Sigmoid colon (tissue), 7 donors: ENCODE results near the gene GABRG1. TPM values are rescaled to one million over a fixed set of nuclear protein-coding genes. Genes with fewer than 3 reads are reported as not detected.

ENCODE experiments used
- DNase-seq: peaks from one replicate; pipeline ENCODE4 v3.0.0-alpha.2; 2019
- H3K27ac ChIP-seq, 4 donors: fragments of 200-600 bp; sonication (generic); one replicate each; pipeline ENCODE4 v1.5.1; 2016 to 2019; ENCODE audit warnings: mild to moderate bottlenecking in 1 of 4
- H3K27me3 ChIP-seq, 3 donors: fragments of 200-600 bp; sonication (generic); one replicate each; pipeline ENCODE4 v1.5.1; 2019; ENCODE audit warnings: mild to moderate bottlenecking in 1 of 3
- H3K36me3 ChIP-seq, 4 donors: fragments of 200-600 bp; sonication (generic); one replicate each; pipeline ENCODE4 v1.5.1; 2016 to 2019
- H3K4me1 ChIP-seq, 4 donors: fragments of 200-600 bp; sonication (generic); one replicate each; pipeline ENCODE4 v1.5.1; 2017 to 2019
- H3K4me3 ChIP-seq, 4 donors: fragments of 200-600 bp; sonication (generic); one replicate each; pipeline ENCODE4 v1.5.1; 2017 to 2019; ENCODE audit warnings: mild to moderate bottlenecking in 2 of 4, moderate library complexity in 1 of 4
- H3K9me3 ChIP-seq, 4 donors: fragments of 200-600 bp in 3 of 4; sonication (generic) in 3 of 4; one replicate each; pipeline versions ENCODE4 v1.5.1 to v1.6.1; 2013 to 2019
- CTCF ChIP-seq, 4 experiments: fragments of 450-650 bp in 3 of 4; fragments of 200-600 bp in 1 of 4; IDR thresholded peaks; one replicate each; pipeline ENCODE4 v1.5.1; 2016 to 2019; ENCODE audit warnings: antibody characterized with exemption in 4 of 4, mild to moderate bottlenecking in 3 of 4, moderate library complexity in 2 of 4
- EP300 ChIP-seq, 4 donors: sonication (generic); formaldehyde crosslinking; IDR thresholded peaks; one replicate each; pipeline ENCODE4 v1.6.1; 2017; ENCODE audit warnings: antibody characterized with exemption in 4 of 4
- POLR2A ChIP-seq, 2 donors: fragments of 450-650 bp; IDR thresholded peaks; one replicate each; pipeline ENCODE4 v1.6.1; 2016; ENCODE audit warnings: antibody characterized with exemption in 2 of 2, mild to moderate bottlenecking in 2 of 2, moderate library complexity in 2 of 2
- POLR2AphosphoS5 ChIP-seq, 4 donors: sonication (generic); formaldehyde crosslinking; IDR thresholded peaks; one replicate each; pipeline ENCODE4 v1.6.1; 2017; ENCODE audit warnings: antibody characterized with exemption in 4 of 4
- WGBS, 2 donors: extraction: QIAGEN DNeasy Blood & Tissue Kit; methylation state at CpG; one replicate each; pipeline ENCODE4 v1.1.7; 2013; 5-methylcytosine and 5-hydroxymethylcytosine counted together
- intact Hi-C: fragments of 100-400 bp; cut with DNase I; formaldehyde crosslinking; loops from one replicate; pipeline ENCODE4 v1.15.1; 2023
- polyA plus RNA-seq, 3 donors: library from polyadenylated mRNA; stranded (reverse); fragments of 200-250 nt; gene quantifications; one replicate each; pipeline ENCODE4 v1.2.3, GENCODE V29; 2013
- total RNA-seq, 4 donors: library from RNA; depleted of rRNA; stranded (reverse); fragments of >200 nt; gene quantifications; one replicate each; pipeline ENCODE4 v1.1.0, GENCODE V29; 2016
- donor health status: healthy with polysubstance abuse.
- donor health status: Bipolar disorder and iron deficiency.
- donor health status: healthy.

The GABRG1 gene
- total and polyA plus RNA-seq, 7 donors, result under 0.01 to 0.16 TPM; not detected in 5

GRCh38 chr4:45992728-45993127 is 131.1 kb downstream of the GABRG1 start:
- H3K9me3 ChIP-seq, result no peaks in the 10 kb centered on the region
- no peak overlapping the region for H3K4me3 ChIP-seq
- H3K4me1 ChIP-seq, result no peaks in the 10 kb centered on the region
- no peaks in the 10 kb centered on the region for H3K27me3 ChIP-seq
- TF ChIP-seq POLR2A (IDR thresholded peaks at IDR 0.05) (no peak), EP300 (IDR thresholded peaks at IDR 0.05) (no peak), CTCF (IDR thresholded peaks at IDR 0.05) (no peak), POLR2AphosphoS5 (IDR thresholded peaks at IDR 0.05) (no peak)
- no peaks in the 10 kb centered on the region for H3K36me3 ChIP-seq
- no peak overlapping the region for H3K27ac ChIP-seq
- no peak for DNase-seq
- intact Hi-C loops, result no loop called here

- H3K27me3 ChIP-seq, result no peaks in the 10 kb centered on the region
- no peak overlapping the region for H3K4me3 ChIP-seq
- intact Hi-C loops, result no loop called here
- WGBS, 2 donors, result 67 to 80% methylated on average over 1 of the region's 1 CpG
- no peaks in the 10 kb centered on the region for H3K4me1 ChIP-seq
- no peaks in the 10 kb centered on the region for H3K9me3 ChIP-seq
- TF ChIP-seq CTCF (IDR thresholded peaks at IDR 0.05), result no peak
- no peak for TF ChIP-seq POLR2A (IDR thresholded peaks at IDR 0.05)
- TF ChIP-seq EP300 (IDR thresholded peaks at IDR 0.05), result no peak
- TF ChIP-seq POLR2AphosphoS5 (IDR thresholded peaks at IDR 0.05), result no peak
- DNase-seq, result no peak
- no peak overlapping the region for H3K27ac ChIP-seq
- H3K36me3 ChIP-seq, result no peaks in the 10 kb centered on the region
Measured at GRCh38 chr4:45989775-45990174, 134.1 kb downstream of the GABRG1 start.

- no peaks in the 10 kb centered on the region for H3K36me3 ChIP-seq
- WGBS, 2 donors, result 87 to 90% methylated on average over 1 of the region's 1 CpG
- intact Hi-C loops, result no loop called here
- no peak overlapping the region for H3K4me3 ChIP-seq
- DNase-seq, result no peak
- H3K4me1 ChIP-seq, result no peaks in the 10 kb centered on the region
- no peaks in the 10 kb centered on the region for H3K27me3 ChIP-seq
- H3K9me3 ChIP-seq, result no peaks in the 10 kb centered on the region
- no peak overlapping the region for H3K27ac ChIP-seq
- TF ChIP-seq POLR2AphosphoS5 (IDR thresholded peaks at IDR 0.05), result no peak
- no peak for TF ChIP-seq CTCF (IDR thresholded peaks at IDR 0.05)
- TF ChIP-seq EP300 (IDR thresholded peaks at IDR 0.05), result no peak
- no peak for TF ChIP-seq POLR2A (IDR thresholded peaks at IDR 0.05)
Measured at GRCh38 chr4:45987858-45988257, 136.0 kb downstream of the GABRG1 start.
